Suprapubic skin (tissue), 4 donors: Measurements from ENCODE around the gene CDH1. TPM values are rescaled to one million over a fixed set of nuclear protein-coding genes. Genes with fewer than 3 reads are reported as not detected.

Experiments
- DNase-seq, 2 donors: peaks; one replicate each; pipeline ENCODE4 v3.0.0-alpha.2; 2019; ENCODE audit warnings: low spot score in 2 of 2
- H3K27ac ChIP-seq: fragments of 200-600 bp; sonication (generic); one replicate; pipeline ENCODE4 v1.5.1; 2019
- H3K27me3 ChIP-seq: fragments of 200-600 bp; sonication (generic); one replicate; pipeline ENCODE4 v1.5.1; 2019
- H3K36me3 ChIP-seq: fragments of 200-600 bp; sonication (generic); one replicate; pipeline ENCODE4 v1.5.1; 2019
- H3K4me1 ChIP-seq: fragments of 200-600 bp; sonication (generic); one replicate; pipeline ENCODE4 v1.5.1; 2019
- H3K4me3 ChIP-seq: fragments of 200-600 bp; sonication (generic); one replicate; pipeline ENCODE4 v1.5.1; 2019; ENCODE audit warnings: mild to moderate bottlenecking
- H3K9me3 ChIP-seq: fragments of 200-600 bp; sonication (generic); one replicate; pipeline ENCODE4 v1.5.1; 2019
- EP300 ChIP-seq: sonication (generic); formaldehyde crosslinking; IDR thresholded peaks from one replicate; pipeline ENCODE4 v1.6.1; 2017; ENCODE audit warnings: antibody characterized with exemption
- POLR2A ChIP-seq, 2 donors: fragments of 450-650 bp; IDR thresholded peaks; one replicate each; pipeline ENCODE4 v1.6.1; 2017; ENCODE audit warnings: antibody characterized with exemption in 2 of 2, mild to moderate bottlenecking in 2 of 2, moderate library complexity in 2 of 2
- POLR2AphosphoS5 ChIP-seq, 3 donors: sonication (generic); formaldehyde crosslinking; IDR thresholded peaks; one replicate each; pipeline ENCODE4 v1.6.1; 2017; ENCODE audit warnings: antibody characterized with exemption in 3 of 3
- WGBS: methylation state at CpG from one replicate; pipeline ENCODE4 v1.1.5; 2018; 5-methylcytosine and 5-hydroxymethylcytosine counted together
- total RNA-seq, 4 donors: library from RNA; depleted of rRNA; stranded (reverse); fragments of >200 nt; gene quantifications; one replicate each; pipeline ENCODE4 v1.1.0, GENCODE V29; 2016
- TF ChIP-seq, protein P1 (sequence below), 2 donors: fragments of 200-600 bp in 1 of 2; fragments of 450-650 bp in 1 of 2; sonication (generic) in 1 of 2; IDR thresholded peaks; one replicate each; pipeline ENCODE4 v1.5.1; 2016 to 2019; ENCODE audit warnings: antibody characterized with exemption in 2 of 2, mild to moderate bottlenecking in 1 of 2, moderate library complexity in 1 of 2

CDH1 gene
- total RNA-seq, 4 donors from 2014 or later, result 175 to 248 (median 223) TPM

DNA sequence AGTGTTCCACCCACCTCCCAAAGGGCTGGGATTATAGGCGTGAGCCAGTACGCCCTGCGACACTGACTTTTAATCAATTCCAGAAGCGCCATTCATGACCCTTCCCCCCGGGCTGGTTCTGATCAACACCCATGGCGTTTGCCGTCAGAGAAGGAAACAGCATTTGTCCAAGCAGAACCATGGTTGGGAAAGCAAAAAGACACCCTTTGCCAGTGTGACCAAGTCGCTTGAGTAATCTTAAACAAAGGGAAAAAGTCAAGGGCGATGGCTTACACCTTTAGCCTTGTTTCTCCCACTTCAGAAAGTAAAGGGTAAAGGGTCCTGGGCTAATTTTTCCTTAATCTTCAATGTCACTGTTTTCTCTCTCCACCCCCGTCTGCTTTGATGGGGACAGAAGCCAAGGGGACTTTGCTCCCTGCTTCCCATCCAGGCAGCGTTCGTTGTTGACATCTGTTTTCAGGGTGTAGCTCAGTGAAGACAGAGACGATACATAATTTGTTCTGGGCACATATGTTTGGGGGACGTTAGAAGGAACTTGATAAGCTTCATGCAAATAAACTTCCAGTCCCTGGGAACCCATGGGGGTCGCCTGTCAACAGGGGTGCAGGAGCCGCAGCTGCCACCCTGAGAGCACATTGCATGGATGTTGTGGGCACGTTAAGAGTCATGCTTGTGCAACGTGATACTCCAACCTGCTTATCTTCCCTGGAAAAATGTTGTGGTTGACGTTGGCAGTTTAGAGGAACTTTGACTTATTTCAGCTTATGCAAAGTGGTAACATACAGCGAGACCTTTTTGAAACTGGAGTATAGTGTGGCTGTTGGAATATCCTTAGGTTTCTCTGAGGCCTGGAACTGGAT lies 55.6 kb downstream of the CDH1 start:
- no peaks in the 10 kb centered on the region for H3K9me3 ChIP-seq
- TF ChIP-seq POLR2A (IDR thresholded peaks at IDR 0.05) (no peak), POLR2AphosphoS5 (IDR thresholded peaks at IDR 0.05) (no peak), EP300 (no peak)
- TF ChIP-seq, protein P1, sequence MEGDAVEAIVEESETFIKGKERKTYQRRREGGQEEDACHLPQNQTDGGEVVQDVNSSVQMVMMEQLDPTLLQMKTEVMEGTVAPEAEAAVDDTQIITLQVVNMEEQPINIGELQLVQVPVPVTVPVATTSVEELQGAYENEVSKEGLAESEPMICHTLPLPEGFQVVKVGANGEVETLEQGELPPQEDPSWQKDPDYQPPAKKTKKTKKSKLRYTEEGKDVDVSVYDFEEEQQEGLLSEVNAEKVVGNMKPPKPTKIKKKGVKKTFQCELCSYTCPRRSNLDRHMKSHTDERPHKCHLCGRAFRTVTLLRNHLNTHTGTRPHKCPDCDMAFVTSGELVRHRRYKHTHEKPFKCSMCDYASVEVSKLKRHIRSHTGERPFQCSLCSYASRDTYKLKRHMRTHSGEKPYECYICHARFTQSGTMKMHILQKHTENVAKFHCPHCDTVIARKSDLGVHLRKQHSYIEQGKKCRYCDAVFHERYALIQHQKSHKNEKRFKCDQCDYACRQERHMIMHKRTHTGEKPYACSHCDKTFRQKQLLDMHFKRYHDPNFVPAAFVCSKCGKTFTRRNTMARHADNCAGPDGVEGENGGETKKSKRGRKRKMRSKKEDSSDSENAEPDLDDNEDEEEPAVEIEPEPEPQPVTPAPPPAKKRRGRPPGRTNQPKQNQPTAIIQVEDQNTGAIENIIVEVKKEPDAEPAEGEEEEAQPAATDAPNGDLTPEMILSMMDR (IDR thresholded peaks at IDR 0.05), result no peak
- H3K27ac ChIP-seq, result no peak overlapping the region
- 66% methylated on average over 20 of the region's 20 CpGs for WGBS
- H3K27me3 ChIP-seq, result no peaks in the 10 kb centered on the region
- DNase-seq, result no peak
- H3K36me3 ChIP-seq, result no peaks in the 10 kb centered on the region
- H3K4me1 ChIP-seq, result peaks cover 18% of the 10 kb centered on the region
- H3K4me3 ChIP-seq, result no peak overlapping the region

GRCh38 chr16:68793401-68793857 lies 56.3 kb downstream of the CDH1 start:
- no peak overlapping the region for H3K4me3 ChIP-seq
- no peak overlapping the region for H3K27ac ChIP-seq
- no peak for DNase-seq
- H3K4me1 ChIP-seq, result peaks cover 23% of the 10 kb centered on the region
- WGBS, result 92% methylated on average over 8 of the region's 8 CpGs
- no peaks in the 10 kb centered on the region for H3K9me3 ChIP-seq
- H3K27me3 ChIP-seq, result no peaks in the 10 kb centered on the region
- TF ChIP-seq POLR2A (IDR thresholded peaks at IDR 0.05) (no peak), EP300 (no peak), POLR2AphosphoS5 (IDR thresholded peaks at IDR 0.05) (no peak)
- TF ChIP-seq, protein P1 (IDR thresholded peaks at IDR 0.05), result no peak
- H3K36me3 ChIP-seq, result no peaks in the 10 kb centered on the region

GRCh38 chr16:68798398-68798797 lies 61.3 kb downstream of the CDH1 start:
- H3K4me3 ChIP-seq, result no peak overlapping the region
- 39% methylated on average over 2 of the region's 2 CpGs for WGBS
- no peaks in the 10 kb centered on the region for H3K9me3 ChIP-seq
- TF ChIP-seq POLR2A (IDR thresholded peaks at IDR 0.05) (no peak), EP300 (no peak), POLR2AphosphoS5 (IDR thresholded peaks at IDR 0.05) (no peak)
- TF ChIP-seq, protein P1 (IDR thresholded peaks at IDR 0.05), result no peak
- H3K4me1 ChIP-seq, result peaks cover 33% of the 10 kb centered on the region
- H3K27ac ChIP-seq, result peak overlapping the region; percentile 65
- H3K36me3 ChIP-seq, result peaks cover 15% of the 10 kb centered on the region
- no peak for DNase-seq
- no peaks in the 10 kb centered on the region for H3K27me3 ChIP-seq

DNA sequence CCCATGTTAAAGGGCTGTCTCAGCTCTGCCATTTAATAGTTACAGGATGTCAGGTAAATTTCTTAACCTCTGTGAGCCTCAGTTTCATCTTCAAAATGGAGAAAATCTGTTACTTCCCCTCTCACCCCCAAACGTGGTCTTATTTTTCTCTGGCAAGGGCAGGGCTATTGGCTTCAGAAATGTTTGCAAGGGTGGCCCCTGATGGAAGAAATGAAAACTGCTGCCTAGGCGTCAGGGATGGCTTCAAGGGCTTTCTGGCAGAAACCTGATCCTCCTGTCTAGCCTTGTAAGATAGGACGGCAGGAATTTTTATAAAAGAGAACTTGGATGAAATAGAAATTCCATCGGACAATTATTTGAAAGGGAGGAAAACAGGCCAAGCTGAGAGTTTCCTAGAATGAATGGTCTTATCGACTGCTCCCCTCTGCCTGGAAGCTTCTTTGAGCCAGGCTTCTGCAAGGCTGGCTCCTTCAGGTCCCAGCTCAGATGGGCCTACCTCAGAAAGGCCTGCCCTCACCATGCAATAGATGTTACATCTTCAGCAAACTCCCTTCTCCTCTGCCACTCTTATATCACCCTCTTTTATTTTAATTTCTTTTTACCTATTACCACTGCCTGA lies 63.3 kb downstream of the CDH1 start:
- 20% methylated on average over 5 of the region's 5 CpGs for WGBS
- no peak overlapping the region for H3K27ac ChIP-seq
- H3K4me3 ChIP-seq, result no peak overlapping the region
- no peaks in the 10 kb centered on the region for H3K27me3 ChIP-seq
- peaks cover 33% of the 10 kb centered on the region for H3K4me1 ChIP-seq
- no peaks in the 10 kb centered on the region for H3K9me3 ChIP-seq
- DNase-seq, result no peak
- peaks cover 18% of the 10 kb centered on the region for H3K36me3 ChIP-seq
- TF ChIP-seq EP300, result no peak
- TF ChIP-seq, protein P1 (IDR thresholded peaks at IDR 0.05), result peak; percentile 15 to 75

- H3K9me3 ChIP-seq, result no peaks in the 10 kb centered on the region
- no peak for TF ChIP-seq POLR2AphosphoS5 (IDR thresholded peaks at IDR 0.05)
- TF ChIP-seq POLR2A (IDR thresholded peaks at IDR 0.05), result no peak
- TF ChIP-seq, protein P1 (IDR thresholded peaks at IDR 0.05), result no peak
- no peak for TF ChIP-seq EP300
- no peaks in the 10 kb centered on the region for H3K27me3 ChIP-seq
- H3K4me1 ChIP-seq, result peaks cover 33% of the 10 kb centered on the region
- WGBS, result 87% methylated on average over 7 of the region's 7 CpGs
- H3K27ac ChIP-seq, result no peak overlapping the region
- no peak for DNase-seq
- no peak overlapping the region for H3K4me3 ChIP-seq
- peaks cover 18% of the 10 kb centered on the region for H3K36me3 ChIP-seq
Measured at GRCh38 chr16:68802190-68802589, 65.1 kb downstream of the CDH1 start.
